GM18870 (cell line): ENCODE measurements around the gene SIK2.
"Not testable (repeated sequence)": the region's sequence is repeated elsewhere in the genome, so short reads cannot be mapped to it uniquely, and the experiment has no call there.

Experiments
- ATAC-seq: cut with Tn5 transposase; IDR thresholded peaks from one replicate; pipeline ENCODE4 v1.9.1; 2021; ENCODE audit warnings: moderate library complexity; ENCODE audit not compliant: unreplicated experiment

Gene SIK2

DNA sequence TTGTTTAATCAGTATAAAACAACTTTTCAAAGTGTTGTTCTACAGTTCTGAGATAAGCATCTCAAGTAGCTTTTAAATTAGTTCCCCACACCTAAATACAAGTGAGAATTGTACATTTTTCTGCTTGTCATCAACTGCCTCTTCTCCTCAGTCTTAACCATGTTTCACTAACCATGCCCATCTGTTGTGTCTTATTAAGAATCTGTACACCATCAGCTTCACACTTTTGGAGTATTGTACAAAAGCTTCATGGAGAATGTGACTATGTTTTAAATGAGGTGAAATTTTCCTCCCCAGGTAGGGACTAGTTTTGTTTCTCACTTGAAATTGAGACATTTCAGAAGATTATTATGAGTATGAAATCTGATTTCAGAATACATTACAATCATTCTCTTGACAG lies 52.4 kb downstream of the SIK2 start:
- no peak for ATAC-seq

DNA sequence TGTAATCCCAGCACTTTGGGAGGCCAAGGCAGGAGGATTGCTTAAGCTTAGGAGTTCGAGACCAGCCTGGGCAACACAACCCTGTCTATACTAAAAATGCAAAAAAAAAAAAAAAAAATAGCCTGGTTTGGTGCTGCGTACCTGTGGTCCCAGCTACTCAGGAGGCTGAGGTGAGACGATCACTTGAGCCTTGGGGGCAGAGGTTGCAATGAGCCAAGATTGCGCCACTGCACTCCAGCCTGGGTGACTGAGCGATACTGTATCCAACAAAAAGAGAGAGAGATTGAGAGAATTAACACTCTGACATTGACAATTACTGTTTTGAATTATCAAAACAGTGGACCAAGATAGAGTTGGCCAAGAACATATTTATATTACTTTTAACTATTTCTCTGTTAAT lies 53.7 kb downstream of the SIK2 start:
- ATAC-seq, result no peak

DNA sequence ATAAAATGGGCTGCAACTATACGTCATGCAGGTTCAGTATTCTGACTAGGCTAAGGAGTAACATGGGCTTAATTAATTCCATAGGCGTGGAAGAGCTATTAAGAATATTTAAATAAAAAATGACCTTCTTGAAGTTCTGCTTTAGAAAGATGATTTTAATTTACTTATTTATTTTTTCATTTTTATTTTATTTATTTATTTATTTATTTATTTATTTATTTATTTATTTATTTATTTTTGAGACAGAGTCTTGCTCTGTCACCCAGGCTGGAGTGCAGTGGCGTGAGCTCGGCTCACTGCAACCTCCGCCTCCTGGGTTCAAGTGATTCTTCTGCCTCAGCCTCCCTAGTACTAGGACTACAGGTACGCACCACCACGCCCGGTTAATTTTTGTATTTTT lies 55.7 kb downstream of the SIK2 start:
- not testable (repeated sequence) for ATAC-seq

DNA sequence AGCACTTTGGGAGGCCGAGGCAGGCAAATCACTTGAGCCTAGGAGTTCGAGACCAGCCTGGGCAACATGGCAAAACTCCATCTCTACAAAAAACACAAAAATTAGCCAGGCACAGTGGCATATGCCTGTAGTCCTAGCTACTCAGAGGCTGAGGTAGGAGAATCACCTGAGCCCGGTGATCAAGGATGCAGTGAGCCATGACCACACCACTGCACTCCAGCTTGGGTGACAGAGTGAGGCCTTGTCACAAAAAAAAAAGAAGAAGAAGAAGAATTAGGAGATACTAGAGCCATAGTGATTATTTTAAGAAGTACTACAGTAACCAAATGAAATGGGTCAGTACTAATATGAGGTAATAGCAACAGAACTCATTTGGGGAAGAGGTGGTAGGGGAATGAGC lies 56.2 kb downstream of the SIK2 start:
- ATAC-seq, result not testable (repeated sequence)

DNA sequence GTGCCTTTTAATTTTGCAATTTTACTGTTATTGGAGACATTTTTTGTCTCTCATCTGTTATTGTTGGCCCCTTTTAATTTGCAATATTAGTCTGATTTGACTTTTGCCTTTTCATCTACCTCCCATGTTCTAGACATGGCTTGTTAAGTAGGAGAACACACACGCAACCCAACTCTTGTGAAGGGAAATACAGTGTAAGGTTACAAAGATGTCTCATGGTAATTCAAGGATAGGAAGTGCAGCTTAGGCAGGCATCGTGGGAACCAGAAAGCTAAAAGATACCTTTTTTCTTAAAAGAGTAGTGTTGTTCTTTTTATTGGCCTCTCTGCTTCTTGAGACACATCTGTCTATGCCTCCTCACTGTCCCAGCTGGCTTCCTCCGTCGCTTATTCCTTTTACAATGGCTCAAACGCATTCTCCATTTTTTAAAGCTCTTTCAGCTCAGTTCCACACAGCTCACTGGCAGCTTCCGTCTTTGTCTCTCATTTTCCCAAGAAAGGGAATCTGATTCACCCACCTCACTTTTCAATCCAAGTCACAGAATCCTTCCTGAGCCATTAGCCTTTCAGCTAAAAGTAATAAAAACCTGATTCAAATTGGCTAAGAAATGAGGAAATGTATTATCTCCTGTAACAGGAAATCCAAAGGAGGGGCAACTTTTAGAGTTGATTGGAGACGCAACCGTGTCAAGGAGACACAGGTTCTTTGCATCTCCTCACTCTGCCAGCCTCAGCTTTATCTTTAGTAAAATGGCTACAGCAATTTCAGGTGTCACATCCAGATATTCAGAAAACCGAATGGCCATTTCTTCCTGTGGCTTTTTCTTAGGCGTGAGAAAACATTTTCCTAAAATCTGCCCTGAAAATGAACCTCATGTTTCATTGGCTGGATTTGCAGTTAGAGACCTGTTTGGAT lies 57.2 kb downstream of the SIK2 start:
- no peak for ATAC-seq

DNA sequence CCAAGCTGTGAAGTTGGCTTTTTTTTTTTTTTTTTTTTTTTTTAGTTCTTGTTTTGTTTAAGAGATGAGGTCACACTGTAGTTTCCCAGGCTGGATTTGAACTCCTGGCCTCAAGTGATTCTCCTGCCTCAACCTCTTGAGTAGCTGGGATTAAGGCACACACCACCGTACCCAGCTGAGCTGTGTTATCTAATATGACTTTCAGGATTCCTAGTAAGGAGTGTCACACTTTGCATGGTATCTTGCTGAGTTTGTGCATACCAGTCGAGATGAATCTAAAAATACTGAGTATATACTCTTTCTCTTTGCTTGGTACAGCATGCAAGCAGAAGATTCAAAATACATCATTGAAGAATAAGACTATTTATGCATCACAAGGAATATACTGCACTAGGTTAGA lies 58.6 kb downstream of the SIK2 start:
- no peak for ATAC-seq

DNA sequence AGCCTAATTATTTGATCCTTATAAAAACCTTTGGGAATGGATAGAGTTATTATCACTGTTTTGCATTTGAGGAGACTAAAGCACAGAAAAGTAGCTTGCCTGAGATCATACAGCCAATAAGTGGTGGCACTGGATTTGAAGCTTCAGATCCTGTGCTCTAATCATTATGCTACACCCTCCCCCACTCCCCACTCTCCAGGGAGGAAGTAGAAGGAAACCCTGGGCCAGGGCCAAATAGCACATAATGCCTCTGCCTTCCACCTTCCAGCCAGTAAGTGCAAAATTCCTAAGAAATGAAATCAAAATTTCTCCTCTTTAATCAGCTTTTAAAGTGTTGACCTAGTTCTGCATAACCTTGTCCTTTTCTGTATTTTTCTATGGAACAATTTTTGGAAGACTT lies 61.6 kb downstream of the SIK2 start:
- ATAC-seq, result no peak

DNA sequence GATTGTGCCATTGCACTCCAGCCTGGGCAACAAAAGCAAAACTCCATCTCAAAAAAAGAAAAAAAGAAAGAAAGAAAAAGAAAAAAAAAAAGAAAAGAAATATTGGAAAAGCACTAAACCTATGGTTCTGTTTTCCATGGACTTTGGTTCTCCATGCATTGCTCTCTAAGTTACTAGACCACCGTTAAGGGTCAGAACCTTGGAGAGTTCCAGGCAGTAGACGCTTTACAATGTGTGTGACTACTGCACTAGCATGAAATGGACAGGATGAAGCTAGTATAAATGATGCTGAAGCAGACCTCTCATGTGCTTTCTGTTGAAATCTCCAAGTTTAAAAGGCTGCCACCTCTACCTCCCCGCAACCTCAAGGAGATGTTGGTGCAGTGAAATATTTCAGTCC lies 63.5 kb downstream of the SIK2 start:
- no peak for ATAC-seq

DNA sequence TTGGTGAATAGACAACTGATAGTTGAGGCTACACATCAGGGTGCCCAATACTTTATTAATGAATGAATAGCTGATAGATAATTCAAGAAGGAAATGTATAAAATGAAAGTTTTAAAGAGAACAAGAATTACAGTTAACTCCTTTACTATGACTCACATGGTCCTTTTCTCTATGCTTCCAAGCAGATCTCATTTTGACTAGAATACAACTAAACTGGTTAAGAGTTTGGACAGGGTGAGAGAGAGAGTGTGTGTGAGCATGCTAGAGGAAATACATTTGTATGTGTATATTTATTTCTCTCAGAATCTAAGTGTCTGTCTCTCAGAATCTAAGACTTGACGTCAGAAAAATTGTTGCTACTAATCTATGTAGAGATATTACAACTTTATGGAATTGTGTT lies 66.7 kb downstream of the SIK2 start:
- ATAC-seq, result no peak

DNA sequence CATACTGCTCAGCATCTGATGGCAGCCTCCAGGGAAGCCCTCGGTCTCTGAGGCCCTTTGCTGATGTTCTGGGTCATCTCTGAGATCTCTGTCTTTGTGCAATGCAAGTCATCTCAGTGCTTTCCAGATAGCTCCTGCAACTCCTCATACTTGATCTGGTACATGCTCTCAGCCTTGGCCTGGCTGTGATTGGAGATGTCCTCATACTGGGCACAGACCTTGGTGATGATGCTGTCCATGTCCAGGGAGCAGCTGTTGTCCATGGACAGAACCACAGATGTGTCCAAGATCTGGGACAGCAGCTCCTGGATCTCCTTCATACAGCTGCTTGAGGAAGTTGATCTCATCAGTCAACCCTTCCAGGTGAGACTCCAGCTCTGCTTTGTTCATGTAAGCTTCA lies 69.1 kb downstream of the SIK2 start:
- no peak for ATAC-seq

DNA sequence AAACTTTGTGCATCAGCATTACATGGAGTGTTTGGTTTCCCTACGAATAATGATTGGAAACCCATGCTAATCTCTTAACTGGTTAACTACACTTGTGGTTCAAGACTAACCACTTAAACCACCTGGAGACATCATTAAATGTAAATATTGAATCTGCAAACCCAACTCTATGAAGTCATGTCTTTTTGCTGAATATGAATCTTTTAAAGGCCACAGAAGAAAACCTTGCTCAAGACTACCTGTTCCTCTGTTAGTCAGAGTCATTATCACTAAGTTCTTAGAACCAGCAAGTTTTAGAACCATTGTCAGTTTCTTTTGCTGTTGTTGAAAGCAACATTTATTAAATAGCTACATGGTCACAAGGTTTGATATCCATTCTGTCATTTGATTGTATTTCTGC lies 70.7 kb downstream of the SIK2 start:
- no peak for ATAC-seq

DNA sequence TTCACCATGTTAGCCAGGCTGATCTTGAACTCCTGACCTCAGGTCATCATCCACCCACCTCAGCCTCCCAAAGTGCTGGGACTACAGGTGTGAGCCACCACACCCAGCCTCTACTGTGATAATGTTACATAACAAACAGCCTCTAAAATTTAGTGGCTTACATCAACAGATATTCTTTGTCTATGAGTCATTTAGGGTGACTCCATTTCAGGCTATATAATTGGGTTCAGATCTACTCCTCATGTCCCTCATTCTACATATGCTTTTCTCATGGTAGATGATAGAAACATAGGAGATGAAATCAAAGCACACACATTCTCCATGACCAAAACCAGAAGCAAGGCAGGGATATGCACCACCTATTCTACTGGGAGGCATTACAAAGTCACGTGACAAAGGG lies 72.7 kb downstream of the SIK2 start:
- ATAC-seq, result no peak

DNA sequence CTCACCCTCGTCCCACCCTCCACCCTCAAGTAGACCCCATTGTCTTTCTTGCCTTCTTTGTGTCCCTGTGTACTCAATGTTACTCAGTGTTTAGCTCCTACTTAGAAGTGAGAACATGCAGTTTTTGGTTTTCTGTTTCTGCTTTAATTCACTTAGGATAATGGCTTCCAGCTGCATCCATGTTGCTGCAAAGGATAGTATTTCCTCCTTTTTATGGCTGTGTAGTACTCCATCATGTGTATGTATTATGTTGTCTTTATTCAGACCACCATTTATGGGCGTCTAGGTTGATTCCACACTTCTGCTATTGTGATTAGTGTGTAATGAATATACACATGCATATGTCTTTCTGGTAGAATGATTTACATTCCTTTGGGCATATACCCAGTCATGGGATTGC lies 73.6 kb downstream of the SIK2 start:
- ATAC-seq, result no peak

DNA sequence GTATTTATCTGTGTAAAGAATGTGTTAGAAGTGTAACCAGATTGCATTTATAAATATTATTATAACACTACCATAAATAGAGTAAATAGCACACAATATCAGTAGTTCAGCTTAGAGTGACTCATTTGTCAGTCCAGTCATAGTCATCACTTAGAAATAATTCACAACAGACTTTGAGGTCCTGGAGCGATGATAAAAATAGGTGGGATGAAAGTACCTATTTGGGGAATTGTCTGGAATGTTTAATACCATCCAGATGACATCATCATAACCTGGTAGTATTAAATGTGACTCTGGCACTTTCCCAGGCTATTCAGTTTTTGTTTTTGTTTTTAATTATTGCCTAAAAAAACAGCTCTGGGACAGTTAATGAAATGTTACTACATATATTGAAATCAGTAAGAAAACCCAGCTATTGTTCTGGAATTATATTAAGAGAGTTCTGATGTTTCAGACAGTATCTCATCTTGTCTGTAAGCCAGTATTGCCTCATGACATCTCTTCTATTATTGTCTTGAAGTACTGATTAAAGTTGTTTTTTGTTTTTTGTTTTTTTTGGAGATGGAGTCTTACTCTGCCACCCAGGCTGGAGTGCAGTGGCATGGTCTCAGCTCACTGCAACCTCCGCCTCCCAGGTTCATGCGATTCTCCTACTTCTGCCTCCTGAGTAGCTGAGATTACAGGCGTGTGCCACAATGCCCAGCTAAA lies 74.8 kb downstream of the SIK2 start:
- ATAC-seq, result no peak

DNA sequence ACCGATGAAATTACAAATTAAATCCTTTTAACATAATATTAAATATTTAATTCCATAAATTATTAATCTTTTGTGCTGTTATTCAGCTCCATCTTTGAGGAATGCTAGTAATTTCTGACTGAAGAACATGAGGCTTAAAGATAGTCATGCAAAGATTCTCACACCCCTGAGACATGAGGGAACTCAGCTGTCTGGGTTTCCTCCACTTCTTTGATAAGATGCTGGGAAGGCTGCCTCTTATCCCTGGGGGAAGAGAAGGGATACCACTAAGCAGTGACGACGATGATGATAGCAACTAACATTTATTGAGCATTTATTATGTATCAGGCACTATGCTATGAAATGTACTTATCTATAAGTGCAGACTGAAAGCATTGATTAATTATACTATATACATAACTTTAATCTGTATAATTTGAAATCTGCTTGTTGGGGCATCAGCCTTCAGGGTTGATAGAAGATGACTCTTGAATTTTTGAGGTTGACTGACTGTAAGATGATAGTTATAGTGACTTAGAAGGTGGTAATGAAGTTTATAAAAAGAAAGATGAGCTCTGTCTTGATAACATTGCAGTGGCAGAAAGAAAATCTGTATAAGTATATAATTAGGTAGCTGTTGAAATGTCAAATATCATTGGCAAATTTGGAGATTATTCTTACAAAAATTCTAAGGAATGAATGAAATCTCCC lies 78.4 kb downstream of the SIK2 start:
- no peak for ATAC-seq

DNA sequence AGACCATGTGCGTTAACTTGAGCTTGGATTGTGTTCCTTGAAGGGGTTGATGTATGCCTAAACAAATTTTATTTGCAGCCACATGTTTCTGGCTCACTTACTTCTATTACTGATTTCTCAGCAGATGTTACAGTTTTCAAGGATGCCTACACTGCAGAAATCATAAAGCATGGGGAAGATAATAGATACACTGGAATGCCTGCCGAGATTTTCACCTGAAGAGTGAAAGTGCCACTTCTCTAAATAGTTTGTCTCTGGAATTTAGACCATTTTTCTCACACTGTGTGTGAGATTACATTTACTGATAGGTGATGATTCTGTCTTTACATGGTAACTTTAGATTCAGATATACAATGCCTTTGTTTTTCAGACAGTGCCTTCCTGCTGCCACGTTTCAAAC lies 81.6 kb downstream of the SIK2 start:
- ATAC-seq, result no peak

DNA sequence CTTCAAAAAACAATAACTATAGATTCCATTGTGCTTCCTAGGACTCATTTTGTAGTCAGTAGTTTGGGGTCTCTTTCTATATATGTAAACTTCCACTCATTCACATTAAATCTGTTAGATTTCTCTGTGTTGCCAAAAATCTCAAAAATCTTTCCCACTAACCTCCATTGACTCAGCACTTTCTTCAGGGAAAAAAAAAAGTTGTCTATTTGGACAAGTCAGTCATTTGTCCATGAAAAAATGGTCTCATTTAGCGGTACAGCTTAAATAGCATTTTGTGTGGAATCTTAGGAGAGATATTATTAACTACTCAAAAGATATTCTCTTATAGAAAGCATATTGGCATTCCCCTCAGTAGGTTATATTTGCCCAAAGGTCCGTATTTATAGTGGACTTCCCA lies 82.0 kb downstream of the SIK2 start:
- no peak for ATAC-seq

DNA sequence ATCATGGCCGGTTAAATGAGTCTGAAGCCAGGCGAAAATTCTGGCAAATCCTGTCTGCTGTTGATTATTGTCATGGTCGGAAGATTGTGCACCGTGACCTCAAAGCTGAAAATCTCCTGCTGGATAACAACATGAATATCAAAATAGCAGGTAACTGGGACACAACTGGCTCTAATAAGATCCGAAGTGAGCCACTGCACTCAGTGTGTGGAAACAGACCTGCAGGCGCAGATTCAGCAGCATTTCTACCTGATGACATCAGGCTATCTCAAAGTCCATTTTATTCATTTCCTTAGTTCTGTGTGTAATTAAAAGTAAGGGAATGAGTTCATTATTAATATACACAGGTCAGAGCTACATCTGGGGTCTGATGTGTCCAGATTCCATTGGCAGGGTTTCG lies 85.8 kb downstream of the SIK2 start:
- no peak for ATAC-seq

DNA sequence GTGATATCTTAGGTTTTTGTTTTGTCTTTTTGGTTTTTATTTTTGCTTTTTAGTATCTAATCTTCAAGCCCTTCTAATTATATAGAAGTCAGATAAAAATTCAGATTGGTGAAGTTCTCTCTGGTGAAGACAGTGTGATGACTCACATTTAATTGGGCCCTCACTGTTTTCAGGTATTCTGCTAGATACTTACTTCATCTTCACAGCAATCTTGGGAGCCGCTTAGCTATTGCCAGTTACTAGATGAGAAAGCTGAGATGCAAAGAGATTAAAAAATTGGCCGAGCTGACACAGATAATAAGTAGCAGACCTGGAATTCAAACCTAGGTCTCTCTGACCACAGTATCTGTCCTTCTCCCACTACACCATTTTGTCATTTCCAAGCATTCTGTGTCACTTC lies 88.9 kb downstream of the SIK2 start:
- no peak for ATAC-seq

DNA sequence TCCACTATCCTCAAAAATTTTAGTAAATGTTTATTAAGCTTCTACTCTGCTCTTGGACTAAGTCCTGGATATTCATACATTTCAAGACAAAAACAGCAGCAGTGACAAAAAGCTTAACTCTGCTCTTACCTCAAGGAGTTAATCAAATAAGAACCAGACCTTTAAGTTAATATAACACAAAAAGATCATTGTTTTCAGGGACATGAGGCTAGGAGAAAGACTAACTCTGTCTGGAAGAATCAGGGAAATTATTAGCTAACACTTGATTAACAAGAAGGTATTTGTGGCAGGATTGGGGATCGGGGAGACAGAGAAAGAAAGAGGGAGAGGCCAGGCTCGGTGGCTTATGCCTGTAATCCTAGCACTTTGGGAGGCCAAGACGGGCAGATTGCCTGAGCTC lies 89.5 kb downstream of the SIK2 start:
- ATAC-seq, result no peak

DNA sequence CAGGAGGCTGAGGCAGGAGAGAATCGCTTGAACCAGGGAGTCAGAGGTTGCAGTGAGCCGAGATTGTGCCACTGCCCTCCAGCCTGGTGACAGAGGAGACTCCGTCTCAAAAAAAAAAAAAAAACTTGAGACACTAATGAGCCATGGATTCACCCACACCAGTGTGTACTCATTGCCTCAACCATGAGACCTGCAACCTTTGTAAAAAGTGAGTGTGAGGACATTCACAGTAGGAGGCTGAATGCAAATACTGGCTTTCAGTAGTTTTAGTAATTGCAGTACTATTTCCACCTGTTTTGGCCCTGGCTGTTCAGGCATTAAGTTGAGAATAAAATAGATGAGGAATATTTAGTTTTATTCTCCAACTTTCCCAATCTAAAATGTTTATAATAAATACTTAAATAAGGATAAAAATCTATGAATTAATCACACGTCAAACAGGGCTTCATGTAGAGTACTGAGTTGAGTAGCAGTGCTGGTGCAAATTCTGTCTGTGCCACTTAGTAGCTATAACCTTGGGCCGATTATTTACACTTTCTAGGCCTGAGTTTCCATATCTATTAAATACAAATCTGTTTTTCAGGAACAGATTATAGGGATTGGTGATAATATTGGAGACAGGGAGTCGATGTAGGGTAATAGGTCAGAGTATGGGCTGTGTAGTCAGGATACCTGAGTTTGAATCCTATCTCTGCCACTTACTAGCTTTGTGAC lies 91.1 kb downstream of the SIK2 start:
- ATAC-seq, result no peak
